NCI-H1436 (cell line): ENCODE measurements around the gene C1QTNF5.
A peak's percentile ranks its signal among the peaks of the same experiment; 100 is the strongest.

Experiments
- DNase-seq: peaks from one replicate; lab custom pipeline; 2025; lab: John Stamatoyannopoulos, UW

The C1QTNF5 gene

DNA sequence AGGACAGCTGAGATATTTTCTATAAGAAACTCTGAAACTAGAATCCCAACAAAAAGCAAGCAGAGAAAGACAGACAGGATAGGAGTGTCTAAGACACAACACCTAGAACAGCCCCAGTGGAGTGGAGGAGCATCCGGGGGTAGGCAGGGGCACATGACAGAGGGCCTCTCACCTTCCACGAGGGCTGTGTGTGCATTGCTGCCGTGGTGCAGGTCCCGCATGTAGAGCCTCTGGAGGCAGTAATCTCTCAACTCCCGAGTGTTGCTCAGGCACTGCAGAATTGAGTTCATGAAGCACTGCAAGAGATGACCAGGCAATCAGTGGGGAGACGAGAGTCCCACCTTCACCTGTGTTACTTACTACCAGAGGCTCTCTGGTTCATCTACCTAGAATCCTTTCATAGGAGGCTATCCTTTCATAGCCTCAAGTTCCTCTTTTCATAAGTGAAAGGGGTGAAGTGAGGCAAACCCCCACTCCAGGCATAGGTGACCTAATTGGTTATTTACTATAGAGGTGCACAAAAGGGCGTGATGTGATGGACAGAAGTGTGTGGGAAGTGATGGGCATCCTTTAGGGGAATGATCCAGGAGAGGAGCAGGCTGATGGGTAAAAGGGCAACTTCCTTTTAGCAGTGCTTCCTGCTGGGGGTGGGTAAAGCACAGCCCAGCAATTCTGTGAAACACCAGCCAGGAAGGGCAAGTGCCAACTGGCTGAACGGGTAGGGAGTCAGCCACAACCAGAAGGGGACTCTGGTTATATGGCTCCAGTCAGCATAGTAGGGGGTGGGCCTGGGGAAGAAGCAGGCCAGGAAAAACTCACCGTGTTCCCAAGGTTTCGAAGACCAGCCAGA is 18.9 kb upstream of the C1QTNF5 start:
- DNase-seq, result no peak

DNA sequence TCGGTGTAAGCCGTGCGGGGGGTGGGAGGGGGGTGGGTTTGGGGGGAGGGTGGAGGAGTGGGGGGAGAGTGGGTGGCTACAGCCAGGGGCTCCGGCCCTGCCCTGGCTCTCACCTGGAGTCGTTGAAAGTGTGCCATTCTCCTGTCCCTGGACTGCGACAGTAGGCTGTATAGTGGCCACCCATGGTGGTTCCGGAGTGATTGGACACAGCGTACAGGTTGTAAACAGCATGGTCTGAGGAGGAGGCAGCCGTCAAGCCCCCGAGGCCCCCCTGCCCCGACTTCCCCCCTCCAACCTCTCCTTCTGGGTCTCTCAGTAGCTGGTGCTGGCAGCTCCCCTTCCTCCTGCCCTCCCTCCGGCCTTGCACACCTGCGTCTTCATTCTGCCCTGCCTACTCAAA is 16.4 kb upstream of the C1QTNF5 start:
- no peak for DNase-seq

DNA sequence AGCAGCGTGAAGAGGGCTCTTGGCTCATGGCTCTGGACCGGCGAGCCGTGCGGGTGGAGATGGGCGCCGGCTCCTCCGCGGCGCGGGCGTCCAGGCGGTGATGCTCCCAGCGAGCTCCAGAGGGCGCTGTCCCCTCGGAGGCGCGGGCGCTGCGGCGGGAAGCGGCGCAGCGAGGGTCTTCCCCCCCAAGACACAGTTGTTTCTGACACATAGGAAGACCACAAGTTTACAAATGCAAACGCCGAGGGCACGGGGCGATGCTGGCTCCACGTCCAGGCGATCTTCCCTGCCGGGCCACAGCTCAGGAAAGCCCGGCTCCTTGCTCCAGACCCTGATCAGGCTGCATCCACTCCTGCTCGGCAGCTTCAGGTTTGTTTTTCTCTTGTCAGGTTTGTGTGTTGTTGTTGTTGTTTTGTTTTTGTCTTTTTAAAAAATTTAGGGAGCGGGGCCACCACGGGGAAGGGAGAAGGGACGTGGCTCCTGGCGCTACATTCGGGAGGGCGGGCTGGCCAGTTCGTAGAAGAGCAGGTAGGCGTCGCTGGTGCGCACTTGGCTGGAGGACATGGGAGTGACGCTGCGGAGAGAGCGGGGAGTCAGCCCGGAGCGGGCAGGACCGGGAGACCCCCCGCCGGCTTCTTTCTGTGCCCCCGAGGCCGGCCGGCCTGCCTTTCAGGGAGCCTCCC is 15.8 kb upstream of the C1QTNF5 start:
- DNase-seq, result peak; percentile 79

- no peak for DNase-seq
These were observed 14.6 kb upstream of the C1QTNF5 start for GRCh38 chr11:119355091-119355843.

DNA sequence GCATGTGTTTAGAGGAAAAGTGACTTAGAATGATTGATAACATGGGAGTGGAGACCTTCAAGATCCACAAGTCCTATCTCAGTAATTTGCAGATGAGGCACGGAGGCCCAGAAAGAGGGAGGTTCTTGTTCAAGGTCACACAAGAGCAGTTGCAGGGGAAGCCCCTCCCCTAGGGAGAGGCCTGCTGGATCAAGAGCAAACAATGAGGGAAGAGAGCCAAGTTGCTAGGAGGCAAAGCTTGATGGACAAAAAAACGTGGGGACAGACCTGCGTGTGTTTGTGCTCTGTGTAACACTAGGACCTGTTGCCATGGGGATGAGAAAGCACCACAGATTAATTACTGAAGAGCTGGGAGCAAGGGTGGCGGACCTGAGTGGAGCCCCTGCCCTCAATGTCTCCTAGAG is 12.2 kb upstream of the C1QTNF5 start:
- peak; percentile 77 for DNase-seq

DNA sequence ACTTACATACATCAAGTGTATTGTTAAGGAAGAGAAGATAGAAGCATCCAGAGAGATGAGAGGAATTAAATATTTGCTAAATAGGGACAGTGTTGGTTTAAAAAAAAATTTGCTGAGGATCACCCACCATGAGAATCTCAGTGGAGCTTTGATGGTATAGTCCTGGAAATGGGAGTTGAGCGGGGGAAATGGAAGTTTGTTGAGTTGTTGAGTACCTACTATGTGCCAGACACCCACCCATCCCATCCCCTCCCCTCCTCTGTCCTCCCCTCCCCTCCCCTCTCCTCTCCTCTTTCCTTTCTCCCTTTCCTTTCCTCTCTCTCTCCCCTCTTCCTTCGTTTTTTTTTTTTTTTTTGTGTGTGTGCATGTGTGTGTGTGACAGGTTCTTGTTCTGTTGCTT is 10.5 kb upstream of the C1QTNF5 start:
- no peak for DNase-seq

DNA sequence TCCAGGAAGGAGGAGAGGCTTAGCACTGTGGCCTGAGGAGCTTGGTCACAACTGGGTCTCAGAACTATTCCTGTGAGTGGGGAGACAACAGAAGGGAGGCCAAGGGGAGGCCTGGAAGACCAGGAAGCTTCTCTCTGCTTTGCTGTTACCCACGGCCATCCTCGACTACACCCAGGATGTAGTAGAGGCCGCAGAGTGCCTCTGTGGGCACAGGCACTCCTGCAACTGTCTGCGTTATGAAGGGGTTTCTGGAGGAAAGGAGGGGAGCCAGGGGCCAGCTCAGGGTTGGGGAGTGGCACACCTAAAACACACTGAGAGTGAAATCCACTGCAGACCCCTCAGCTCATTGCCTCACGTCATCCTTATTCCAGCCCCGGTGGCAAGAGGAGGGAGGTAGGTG is 9.6 kb upstream of the C1QTNF5 start:
- DNase-seq, result no peak

DNA sequence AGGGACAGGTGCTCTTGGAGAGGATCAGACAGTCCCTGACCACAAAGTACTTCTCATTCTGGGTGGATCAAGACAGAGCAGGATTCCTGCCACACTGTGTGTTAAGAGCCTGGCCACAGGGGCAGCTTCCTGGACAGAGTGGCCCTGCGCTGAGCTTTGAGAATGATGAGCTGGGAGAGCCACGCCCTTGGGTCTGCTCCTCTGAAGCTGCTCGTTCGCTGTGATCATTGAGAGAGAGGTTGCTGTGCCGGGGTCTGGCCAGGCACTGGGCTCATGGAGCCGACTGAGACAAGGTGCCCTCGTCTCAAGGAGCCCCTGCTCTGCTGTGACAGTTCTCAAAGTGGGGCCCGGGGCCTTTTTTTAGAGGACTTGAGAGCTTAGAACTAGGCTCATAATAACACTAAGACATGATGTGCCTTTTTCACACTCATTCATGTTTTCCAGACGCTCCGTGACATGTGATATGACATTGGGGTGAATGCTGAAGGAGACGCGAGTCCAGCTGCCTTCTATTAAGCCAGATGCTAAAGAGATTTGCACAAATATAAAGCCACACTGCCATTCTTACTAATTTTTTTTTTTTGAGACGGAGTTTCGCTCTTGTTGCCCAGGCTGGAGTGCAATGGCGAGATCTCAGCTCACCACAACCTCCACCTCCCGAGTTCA is 7.4 kb upstream of the C1QTNF5 start:
- DNase-seq, result no peak

DNA sequence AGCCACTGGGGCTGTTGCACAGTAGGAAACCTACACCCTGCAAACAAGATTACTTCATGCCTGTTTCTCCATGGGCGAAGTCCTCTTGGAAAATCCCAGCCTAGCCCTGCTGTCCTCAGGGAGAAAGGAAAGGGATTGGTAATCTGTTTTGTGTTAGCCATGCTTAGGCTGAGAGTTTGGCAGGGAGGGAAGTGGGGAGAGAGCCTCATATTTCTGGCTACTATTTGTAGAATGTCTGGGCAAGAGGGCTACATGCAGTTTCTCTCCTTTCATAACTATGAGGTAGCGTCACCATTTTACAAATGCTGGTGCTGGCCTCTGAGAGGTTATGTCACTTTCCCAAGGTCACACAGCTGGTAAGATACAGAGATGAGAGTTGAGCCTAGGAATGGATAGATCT is 6.6 kb upstream of the C1QTNF5 start:
- no peak for DNase-seq

- DNase-seq, result no peak
These were observed 5.9 kb upstream of the C1QTNF5 start, which contains the start of gene MFRP for GRCh38 chr11:119346605-119347004. MFRP (minus strand) TSS chr11:119346705; CDS start chr11:119346513, 192 bp downstream.

- no peak for DNase-seq
These were observed 5.0 kb upstream of the C1QTNF5 start for GRCh38 chr11:119345685-119346084.

DNA sequence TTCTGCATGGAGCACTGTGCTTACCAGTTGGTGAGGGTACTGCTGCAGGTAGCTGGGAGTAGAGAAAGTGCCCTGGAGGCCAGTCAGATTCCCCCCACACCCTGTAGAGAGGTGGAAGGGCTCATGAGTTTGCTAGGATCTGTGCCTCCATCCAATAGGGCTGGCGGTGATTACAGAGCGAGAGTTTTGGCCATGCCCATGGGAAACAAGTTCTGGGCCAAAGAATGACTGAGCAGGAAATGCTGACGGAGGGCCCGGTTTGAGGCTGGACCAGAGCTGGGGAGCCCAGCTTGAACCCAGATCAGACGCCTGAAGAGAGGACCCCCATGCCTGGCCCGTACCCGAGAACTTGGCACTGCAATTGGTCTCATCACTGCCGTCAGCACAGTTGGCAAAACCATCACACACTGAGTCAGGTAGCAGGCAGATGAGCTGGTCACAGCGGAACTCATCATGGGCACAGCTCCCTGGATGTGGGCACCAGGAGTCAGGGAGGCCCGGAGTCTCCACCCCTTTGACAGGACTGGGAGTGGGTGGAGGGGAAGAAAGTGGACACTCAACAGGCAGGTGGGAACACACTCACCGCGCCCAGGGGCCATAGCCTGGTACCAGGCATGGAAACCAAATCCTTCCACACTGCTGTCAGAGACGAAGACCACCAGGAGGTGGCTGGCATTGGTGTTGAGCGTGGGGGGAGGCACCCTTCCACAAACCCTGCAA is 3.8 kb upstream of the C1QTNF5 start:
- DNase-seq, result no peak

GRCh38 chr11:119343726-119344125 is 3.0 kb upstream of the C1QTNF5 start:
- DNase-seq, result no peak

DNA sequence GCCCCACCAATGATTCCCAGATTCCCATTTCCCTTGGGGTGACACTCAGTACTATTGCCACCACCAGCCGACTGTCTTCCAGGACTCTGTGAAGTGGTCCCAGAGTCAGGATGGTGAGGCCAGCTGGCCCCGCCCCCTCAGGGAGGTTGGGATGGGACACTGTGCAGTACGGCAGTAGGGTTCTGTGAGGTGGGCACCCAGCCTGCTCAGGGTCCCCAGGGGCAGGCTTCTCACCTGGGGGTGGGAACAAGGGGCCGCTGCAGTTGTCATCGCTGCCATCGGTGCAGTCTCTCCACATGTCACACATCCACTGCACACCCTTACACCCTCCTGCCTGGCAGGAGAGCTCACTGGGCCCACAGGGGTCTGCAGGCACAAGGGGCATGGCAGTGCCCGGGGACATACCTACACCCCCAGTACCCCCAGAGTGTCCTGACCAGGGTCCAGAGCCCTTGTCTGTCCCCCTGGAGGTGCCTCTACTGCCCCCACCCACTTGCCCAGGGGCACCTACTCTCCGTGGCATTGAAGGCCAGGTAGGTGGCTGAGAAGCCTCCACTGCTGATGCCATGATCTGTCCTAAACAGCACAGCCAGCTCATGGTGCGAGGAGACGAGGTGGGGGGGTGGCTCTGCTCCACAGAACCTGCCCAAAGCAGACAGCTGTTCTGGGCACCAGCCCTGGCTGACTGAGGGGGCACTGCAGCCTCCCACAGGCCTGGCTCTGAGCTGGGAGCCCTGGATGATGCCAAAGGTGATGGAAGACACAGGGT is 1.9 kb upstream of the C1QTNF5 start:
- DNase-seq, result no peak

DNA sequence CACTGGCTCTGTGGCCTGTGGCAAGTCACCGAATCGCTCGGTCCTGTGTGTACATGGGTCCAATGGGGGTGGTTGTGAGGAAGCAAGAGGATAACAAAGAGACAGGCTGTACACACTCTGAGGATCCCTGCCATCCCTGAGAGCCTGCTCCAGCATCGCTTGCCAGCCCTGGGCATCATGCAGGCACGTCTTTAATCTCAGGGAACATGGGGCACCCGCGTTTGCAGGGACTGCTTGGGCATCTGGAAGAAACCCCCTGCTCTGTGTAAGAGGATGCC is 1.3 kb upstream of the C1QTNF5 start:
- no peak for DNase-seq

- DNase-seq, result no peak
These were observed 739 bp upstream of the C1QTNF5 start for GRCh38 chr11:119341222-119342022.

DNA sequence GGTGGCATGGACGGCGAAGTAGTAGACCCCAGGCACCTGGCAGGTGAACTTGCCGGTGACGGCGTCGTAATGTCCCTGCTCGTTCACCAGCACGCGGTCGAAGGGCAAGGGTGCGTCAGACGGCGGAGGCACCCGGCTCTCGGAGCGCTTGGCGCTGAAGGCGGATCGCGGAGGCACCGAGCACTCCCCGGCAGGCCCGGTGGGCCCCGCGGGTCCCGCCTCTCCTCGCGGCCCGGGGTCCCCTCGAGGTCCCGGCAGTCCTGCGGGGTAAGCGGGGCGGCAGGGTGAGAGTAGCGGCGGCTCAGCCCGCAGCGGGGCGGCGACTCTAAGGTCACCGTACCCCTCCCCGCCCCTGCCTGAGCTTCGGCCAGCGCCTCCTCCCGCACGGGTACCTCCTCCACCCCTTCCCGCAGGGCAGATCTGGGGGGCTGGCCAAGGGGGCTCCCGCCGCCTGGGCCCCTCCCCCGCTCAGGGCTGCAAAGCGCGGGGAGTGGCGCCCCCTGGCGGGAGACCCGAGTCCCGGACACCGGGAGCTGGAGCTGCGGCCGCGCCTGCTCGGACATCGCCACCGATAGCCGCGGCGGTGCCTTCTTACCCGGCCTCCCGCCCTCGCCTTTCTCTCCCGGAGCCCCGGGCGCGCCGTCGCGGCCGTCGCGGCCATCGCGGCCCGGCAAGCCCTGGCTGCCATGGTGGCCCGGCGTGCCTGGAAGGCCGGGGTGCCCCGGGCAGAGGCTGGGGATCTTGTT is 921 bp downstream of the C1QTNF5 start:
- no peak for DNase-seq

- DNase-seq, result no peak
These were observed 1.6 kb downstream of the C1QTNF5 start for GRCh38 chr11:119338965-119339588.

DNA sequence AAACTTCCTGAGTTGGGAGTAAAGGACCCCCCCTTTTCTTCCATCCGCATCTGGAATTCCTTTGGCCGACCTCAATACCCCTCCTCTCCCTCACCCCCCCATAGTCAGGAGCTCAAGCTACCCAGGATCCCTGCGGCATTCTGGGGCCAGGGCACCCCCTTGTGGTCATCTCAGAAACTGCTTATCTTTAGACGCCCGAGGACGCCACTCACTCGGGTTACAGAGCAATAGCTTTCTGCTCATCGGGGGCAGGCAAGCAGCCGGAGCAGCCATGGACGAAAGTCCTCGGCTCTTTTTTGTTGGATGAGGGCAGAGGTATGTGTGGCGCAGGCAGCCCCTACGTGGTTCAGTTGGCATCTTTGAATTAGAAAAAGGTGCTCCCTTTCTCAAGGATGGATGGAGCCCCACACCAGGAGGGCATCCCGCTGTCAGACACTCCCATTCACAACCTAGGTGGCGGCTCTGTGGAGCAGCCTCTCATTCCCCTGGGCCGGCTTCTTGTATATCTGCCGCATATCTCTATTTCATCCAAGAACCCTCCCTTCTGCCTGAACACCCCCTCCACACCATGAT is 2.3 kb downstream of the C1QTNF5 start:
- DNase-seq, result peak; percentile 42
